HepG2 (cell line): ENCODE data around the gene TRNP1. TPM values are rescaled to one million over a fixed set of nuclear protein-coding genes. Genes with fewer than 3 reads are reported as not detected.

ENCODE experiments used
- ATAC-seq: fragments of 200-7000 bp; cut with Tn5 transposase; 3 replicates; pipeline ENCODE4 v1.9.1; 2020; ENCODE audit warnings: mild to moderate bottlenecking, moderate library complexity
- BruUV-seq: library from RNA; stranded (reverse); fragments of 400-500 nt; replicated peaks from 2 replicates; lab custom pipeline; 2021; lab: Mats Ljungman, UMichigan
- CTCF ChIA-PET: fragments of 300-600 bp; formaldehyde crosslinking; extraction: SDS; loops from one replicate; lab custom pipeline; 2021; ENCODE audit warnings: low total read pairs, inconsistent platforms, low intra/inter-chr PET ratio; lab: Yijun Ruan, JAX
- POLR2A ChIA-PET: fragments of 350-600 bp; sonication (Branson Sonifier 250); formaldehyde crosslinking; loops from one replicate; lab custom pipeline; 2020; ENCODE audit warnings: antibody characterized with exemption, inconsistent platforms; lab: Yijun Ruan, JAX
- DNase-seq: peaks from one replicate; pipeline ENCODE4 v3.0.0-alpha.2; 2015; ENCODE audit warnings: low spot score
- FAIRE-seq: peaks from 3 replicates; lab custom pipeline; 2011; peaks lifted over from hg19 to GRCh38; lab: Jason Lieb, UNC
- H2AFZ ChIP-seq: one replicate; pipeline ENCODE4 v1.6.1; 2011; ENCODE audit warnings: low read length, inconsistent platforms
- H3K27ac ChIP-seq: fragments of 300-600 bp; 3 replicates; pipeline ENCODE4 v1.8.0; 2011; ENCODE audit warnings: mixed run types, mild to moderate bottlenecking, mixed read lengths, low read length, inconsistent platforms; ENCODE audit not compliant: insufficient read depth; ENCODE audit errors: extremely low read length
- H3K27me3 ChIP-seq, 2 experiments: fragments of 200-600 bp in 1 of 2; 2 replicates in 1 of 2; 3 replicates in 1 of 2; pipeline versions ENCODE4 v1.6.0 to v1.8.0; 2011; ENCODE audit warnings: low read length in 2 of 2, mild to moderate bottlenecking in 2 of 2, moderate library complexity in 2 of 2, inconsistent platforms in 1 of 2; ENCODE audit not compliant: insufficient read depth in 2 of 2, control insufficient read depth in 1 of 2
- H3K36me3 ChIP-seq, 2 experiments: fragments of 200-600 bp in 1 of 2; replicated peaks in 1 of 2; 2 replicates in 1 of 2; 3 replicates in 1 of 2; pipeline versions ENCODE4 v1.5.1 to v1.8.0; 2011; ENCODE audit warnings: low read length in 2 of 2, inconsistent platforms in 1 of 2; ENCODE audit not compliant: insufficient read depth in 2 of 2, control insufficient read depth in 1 of 2
- H3K4me1 ChIP-seq: 2 replicates; pipeline ENCODE4 v1.5.1; 2012; ENCODE audit warnings: low read length, inconsistent platforms; ENCODE audit not compliant: insufficient read depth
- H3K4me2 ChIP-seq: 2 replicates; pipeline ENCODE4 v1.6.0; 2011; ENCODE audit warnings: low read depth, low read length, inconsistent platforms
- H3K4me3 ChIP-seq, 3 experiments: fragments of 200-600 bp in 1 of 3; sonication (generic), shearing (Covaris generic) in 1 of 3; replicated peaks in 1 of 3; 2 replicates each; pipeline ENCODE4 v1.5.1; 2011 to 2016; ENCODE audit warnings: low read length in 3 of 3, inconsistent platforms in 2 of 3, low read depth in 2 of 3, mild to moderate bottlenecking in 2 of 3, control low read depth in 1 of 3, mixed read lengths in 1 of 3; ENCODE audit not compliant: insufficient read depth in 1 of 3
- H3K79me2 ChIP-seq: one replicate; pipeline ENCODE4 v1.6.1; 2011; ENCODE audit warnings: low read length, inconsistent platforms; ENCODE audit not compliant: insufficient read depth
- H3K9ac ChIP-seq: 2 replicates; pipeline ENCODE4 v1.6.0; 2011; ENCODE audit warnings: mild to moderate bottlenecking, low read depth, low read length, inconsistent platforms; ENCODE audit not compliant: insufficient read depth
- H3K9me3 ChIP-seq: 2 replicates; pipeline ENCODE4 v1.5.1; 2012; ENCODE audit warnings: mild to moderate bottlenecking, low read length
- H4K20me1 ChIP-seq: 2 replicates; pipeline ENCODE4 v1.6.0; 2011; ENCODE audit warnings: inconsistent platforms, mild to moderate bottlenecking, low read length, moderate library complexity; ENCODE audit not compliant: insufficient read depth
- AGO2 ChIP-seq: fragments of 200-400 bp; formaldehyde crosslinking; optimal IDR thresholded peaks from 2 replicates; pipeline ENCODE3; 2017; ENCODE audit warnings: mild to moderate bottlenecking, low read depth, low read length, moderate library complexity
- CCDC6 ChIP-seq: sonication (generic); formaldehyde crosslinking; IDR thresholded peaks from 2 replicates; pipeline ENCODE4 v1.8.1; 2022; ENCODE audit warnings: mild to moderate bottlenecking, missing genetic modification reagents, moderate library complexity
- CHD4 ChIP-seq: fragments of 200-600 bp; sonication (generic); IDR thresholded peaks from 2 replicates; pipeline ENCODE4 v1.7.0; 2017; ENCODE audit warnings: mild to moderate bottlenecking, low read length, borderline replicate concordance
- FOXK1 ChIP-seq: sonication (generic); formaldehyde crosslinking; IDR thresholded peaks from 2 replicates; pipeline ENCODE4 v1.4.0; 2020; ENCODE audit warnings: low read depth, missing genetic modification reagents, borderline replicate concordance
- KAT2B ChIP-seq: fragments of 150-350 bp; IDR thresholded peaks from 2 replicates; pipeline ENCODE4 v1.6.1; 2014; ENCODE audit warnings: low read depth, low read length, borderline replicate concordance
- SIX1 ChIP-seq: sonication (generic); formaldehyde crosslinking; IDR thresholded peaks from 2 replicates; pipeline ENCODE4 v1.4.0; 2020; ENCODE audit warnings: missing genetic modification reagents, borderline replicate concordance
- TAF15 ChIP-seq: fragments of 200-400 bp; formaldehyde crosslinking; IDR thresholded peaks from one replicate; pipeline ENCODE4 v1.6.1; 2018; ENCODE audit warnings: mild to moderate bottlenecking, low read depth, low read length; ENCODE audit not compliant: poor library complexity, severe bottlenecking
- ZNF317 ChIP-seq: sonication (generic); formaldehyde crosslinking; IDR thresholded peaks from 2 replicates; pipeline ENCODE4 v1.5.0; 2020; ENCODE audit warnings: mild to moderate bottlenecking, missing genetic modification reagents
- ZNF510 ChIP-seq: sonication (generic); formaldehyde crosslinking; IDR thresholded peaks from 2 replicates; pipeline ENCODE4 v1.4.0; 2020; ENCODE audit warnings: low read depth, mild to moderate bottlenecking, missing genetic modification reagents
- ZNF550 ChIP-seq: sonication (generic); formaldehyde crosslinking; IDR thresholded peaks from 2 replicates; pipeline ENCODE4 v1.4.0; 2020; ENCODE audit warnings: mild to moderate bottlenecking, missing genetic modification reagents, borderline replicate concordance
- ZNF562 ChIP-seq: sonication (generic); formaldehyde crosslinking; IDR thresholded peaks from 2 replicates; pipeline ENCODE4 v1.8.0; 2022; ENCODE audit warnings: missing genetic modification reagents, borderline replicate concordance
- ZNF780A ChIP-seq: sonication (generic); formaldehyde crosslinking; IDR thresholded peaks from 2 replicates; pipeline ENCODE4 v1.8.0; 2022; ENCODE audit warnings: mild to moderate bottlenecking, missing genetic modification reagents, moderate library complexity
- WGBS: methylation state at CpG from one replicate; pipeline ENCODE4 v1.1.6; 2017; ENCODE audit warnings: low lambda C conversion rate; 5-methylcytosine and 5-hydroxymethylcytosine counted together
- in situ Hi-C: cut with HindIII; loops from 2 replicates; pipeline ENCODE4 v1.10.0; 2017; ENCODE audit warnings: low pct_unique_long_range_greater_than_20kb; ENCODE audit not compliant: extremely low pct_ligation_motif_present
- intact Hi-C: fragments of 100-400 bp; cut with micrococcal nuclease; formaldehyde crosslinking; loops from one replicate; pipeline ENCODE4 v1.10.0; 2022; ENCODE audit not compliant: unreplicated experiment
- polyA plus RNA-seq, 8 experiments: library from polyadenylated mRNA; depleted of rRNA in 3 of 8; stranded (reverse) in 7 of 8; unstranded in 1 of 8; fragments of >200 nt; fragmentation: Illumina TruSeq in 4 of 8; extraction: Trizol in 4 of 8; gene quantifications; 2 replicates each; pipeline versions ENCODE4 v1.2.1 to v1.2.3, GENCODE V29; 2011 to 2016; ENCODE audit warnings: low read depth in 4 of 8, missing spikeins in 1 of 8, mixed read lengths in 1 of 8; ENCODE audit not compliant: insufficient read depth in 1 of 8
- total RNA-seq, 5 experiments: library from RNA; depleted of rRNA; stranded (reverse); fragments of >200 nt; fragmentation: Illumina TruSeq; extraction: Trizol; gene quantifications; 2 replicates each; pipeline ENCODE4 v1.2.3, GENCODE V29; 2016; ENCODE audit warnings: low read depth in 1 of 5
- TF ChIP-seq, protein P1 (sequence below): sonication (generic); formaldehyde crosslinking; IDR thresholded peaks from 2 replicates; pipeline ENCODE4 v1.4.0; 2020; ENCODE audit warnings: missing genetic modification reagents
- TF ChIP-seq, protein P2 (sequence below): sonication (generic); formaldehyde crosslinking; IDR thresholded peaks from 2 replicates; pipeline ENCODE4 v1.4.0; 2020; ENCODE audit warnings: missing genetic modification reagents; ENCODE audit errors: not compliant biosample characterization
- TF ChIP-seq, protein P3 (sequence below): IDR thresholded peaks from 2 replicates; pipeline ENCODE4 v1.6.1; 2018; ENCODE audit warnings: missing genetic modification reagents
- TF ChIP-seq, protein P4 (sequence below): IDR thresholded peaks from 2 replicates; pipeline ENCODE4 v1.6.1; 2012; ENCODE audit warnings: inconsistent platforms
- TF ChIP-seq, protein P5 (sequence below): sonication (generic); formaldehyde crosslinking; IDR thresholded peaks from 2 replicates; pipeline ENCODE4 v1.4.0; 2020; ENCODE audit warnings: missing genetic modification reagents, mild to moderate bottlenecking, borderline replicate concordance

The TRNP1 gene
- total and polyA plus RNA-seq, 2 of the 13 experiments (the other 11 are each of a cell fraction or from before 2014, with no cell fraction given), result 42.0 to 158 TPM

DNA sequence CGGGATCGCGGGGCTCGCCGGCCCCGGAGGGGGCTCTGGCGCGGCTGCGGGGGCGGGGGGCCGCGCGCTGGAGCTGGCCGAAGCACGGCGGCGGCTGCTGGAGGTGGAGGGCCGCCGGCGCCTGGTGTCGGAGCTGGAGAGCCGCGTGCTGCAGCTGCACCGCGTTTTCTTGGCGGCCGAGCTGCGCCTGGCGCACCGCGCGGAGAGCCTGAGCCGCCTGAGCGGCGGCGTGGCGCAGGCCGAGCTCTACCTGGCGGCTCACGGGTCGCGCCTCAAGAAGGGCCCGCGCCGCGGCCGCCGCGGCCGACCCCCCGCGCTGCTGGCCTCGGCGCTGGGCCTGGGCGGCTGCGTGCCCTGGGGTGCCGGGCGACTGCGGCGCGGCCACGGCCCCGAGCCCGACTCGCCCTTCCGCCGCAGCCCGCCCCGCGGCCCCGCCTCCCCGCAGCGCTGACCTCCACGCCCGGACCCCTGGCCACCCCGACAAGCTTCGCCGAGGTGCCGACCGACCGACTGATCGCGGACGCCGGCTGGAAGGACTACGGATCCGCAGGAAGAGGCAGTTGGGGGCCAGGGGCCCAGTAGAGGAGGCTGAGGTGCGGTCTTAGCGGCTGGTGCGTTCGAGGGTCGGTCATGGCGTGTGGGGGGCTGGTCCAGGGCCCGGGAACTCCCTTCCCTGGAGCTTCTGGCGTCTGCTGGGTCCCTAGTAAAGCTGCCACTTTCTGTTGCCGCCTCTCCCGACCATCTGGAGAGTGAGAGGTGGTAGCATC lies 711 bp downstream of the TRNP1 start:
- peak overlapping the region; percentile 95 for H3K9ac ChIP-seq
- H2AFZ ChIP-seq, result no peak overlapping the region
- intact Hi-C loops, result no loop called here
- peaks cover 34% of the 10 kb centered on the region for H3K79me2 ChIP-seq
- 0 out of 5 replicates have a peak, but pooled peaks cover 1 to 3% of the 10 kb centered on the region in 2 experiments for H3K36me3 ChIP-seq
- H4K20me1 ChIP-seq, result peaks cover 49% of the 10 kb centered on the region
- peaks cover 79% of the 10 kb centered on the region for H3K4me1 ChIP-seq
- no peaks in the 10 kb centered on the region for H3K9me3 ChIP-seq
- H3K4me3 ChIP-seq, result peak overlapping the region; percentile 92 to 97 (median 96)
- ChIA-PET POLR2A (interaction anchor here (0.7 to 12.9 kb wide), 23 partner anchors 8 to 534 kb away, joined by 3 to 253 read pairs (median 8); partner anchors contain the start of genes GPATCH3, GPN2, KDF1 and NR0B2), CTCF (no interaction called here)
- H3K27ac ChIP-seq, result peak overlapping the region; percentile 74
- DNase-seq, result no peak
- WGBS, result 0% methylated on average over 17 of the region's 97 CpGs
- BruUV-seq, result no TSS peak
- no peak for ATAC-seq
- no peak for FAIRE-seq
- in situ Hi-C loops, result loop anchor here (5.0 kb wide), 1 partner anchor 82 kb away; the partner anchor contains the start of gene NR0B2
- no peaks in the 10 kb centered on the region; a peak in 1 of 5 replicates for H3K27me3 ChIP-seq
- peak overlapping the region; percentile 99 for H3K4me2 ChIP-seq
- TF ChIP-seq, protein P1, sequence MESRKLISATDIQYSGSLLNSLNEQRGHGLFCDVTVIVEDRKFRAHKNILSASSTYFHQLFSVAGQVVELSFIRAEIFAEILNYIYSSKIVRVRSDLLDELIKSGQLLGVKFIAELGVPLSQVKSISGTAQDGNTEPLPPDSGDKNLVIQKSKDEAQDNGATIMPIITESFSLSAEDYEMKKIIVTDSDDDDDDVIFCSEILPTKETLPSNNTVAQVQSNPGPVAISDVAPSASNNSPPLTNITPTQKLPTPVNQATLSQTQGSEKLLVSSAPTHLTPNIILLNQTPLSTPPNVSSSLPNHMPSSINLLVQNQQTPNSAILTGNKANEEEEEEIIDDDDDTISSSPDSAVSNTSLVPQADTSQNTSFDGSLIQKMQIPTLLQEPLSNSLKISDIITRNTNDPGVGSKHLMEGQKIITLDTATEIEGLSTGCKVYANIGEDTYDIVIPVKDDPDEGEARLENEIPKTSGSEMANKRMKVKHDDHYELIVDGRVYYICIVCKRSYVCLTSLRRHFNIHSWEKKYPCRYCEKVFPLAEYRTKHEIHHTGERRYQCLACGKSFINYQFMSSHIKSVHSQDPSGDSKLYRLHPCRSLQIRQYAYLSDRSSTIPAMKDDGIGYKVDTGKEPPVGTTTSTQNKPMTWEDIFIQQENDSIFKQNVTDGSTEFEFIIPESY (CRISPR knock-in tag), result no peak
- TF ChIP-seq TAF15 (peak; percentile 41), ZNF317 (no peak), ZNF780A (CRISPR knock-in tag) (no peak), AGO2 (peak; percentile 94), CHD4 (no peak), ZNF510 (CRISPR knock-in tag) (no peak), CCDC6 (CRISPR knock-in tag) (no peak), FOXK1 (CRISPR knock-in tag) (no peak), KAT2B (no peak), ZNF550 (no peak), SIX1 (CRISPR knock-in tag) (no peak), ZNF562 (CRISPR knock-in tag) (no peak)
- TF ChIP-seq, protein P2, sequence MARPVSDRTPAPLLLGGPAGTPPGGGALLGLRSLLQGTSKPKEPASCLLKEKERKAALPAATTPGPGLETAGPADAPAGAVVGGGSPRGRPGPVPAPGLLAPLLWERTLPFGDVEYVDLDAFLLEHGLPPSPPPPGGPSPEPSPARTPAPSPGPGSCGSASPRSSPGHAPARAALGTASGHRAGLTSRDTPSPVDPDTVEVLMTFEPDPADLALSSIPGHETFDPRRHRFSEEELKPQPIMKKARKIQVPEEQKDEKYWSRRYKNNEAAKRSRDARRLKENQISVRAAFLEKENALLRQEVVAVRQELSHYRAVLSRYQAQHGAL (CRISPR knock-in tag), result no peak
- TF ChIP-seq, protein P3, sequence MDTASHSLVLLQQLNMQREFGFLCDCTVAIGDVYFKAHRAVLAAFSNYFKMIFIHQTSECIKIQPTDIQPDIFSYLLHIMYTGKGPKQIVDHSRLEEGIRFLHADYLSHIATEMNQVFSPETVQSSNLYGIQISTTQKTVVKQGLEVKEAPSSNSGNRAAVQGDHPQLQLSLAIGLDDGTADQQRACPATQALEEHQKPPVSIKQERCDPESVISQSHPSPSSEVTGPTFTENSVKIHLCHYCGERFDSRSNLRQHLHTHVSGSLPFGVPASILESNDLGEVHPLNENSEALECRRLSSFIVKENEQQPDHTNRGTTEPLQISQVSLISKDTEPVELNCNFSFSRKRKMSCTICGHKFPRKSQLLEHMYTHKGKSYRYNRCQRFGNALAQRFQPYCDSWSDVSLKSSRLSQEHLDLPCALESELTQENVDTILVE (CRISPR knock-in tag), result no peak
- TF ChIP-seq, protein P4, sequence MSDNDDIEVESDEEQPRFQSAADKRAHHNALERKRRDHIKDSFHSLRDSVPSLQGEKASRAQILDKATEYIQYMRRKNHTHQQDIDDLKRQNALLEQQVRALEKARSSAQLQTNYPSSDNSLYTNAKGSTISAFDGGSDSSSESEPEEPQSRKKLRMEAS, result 0 out of 2 replicates have a peak, but pooled peaks have one; percentile 3
- TF ChIP-seq, protein P5, sequence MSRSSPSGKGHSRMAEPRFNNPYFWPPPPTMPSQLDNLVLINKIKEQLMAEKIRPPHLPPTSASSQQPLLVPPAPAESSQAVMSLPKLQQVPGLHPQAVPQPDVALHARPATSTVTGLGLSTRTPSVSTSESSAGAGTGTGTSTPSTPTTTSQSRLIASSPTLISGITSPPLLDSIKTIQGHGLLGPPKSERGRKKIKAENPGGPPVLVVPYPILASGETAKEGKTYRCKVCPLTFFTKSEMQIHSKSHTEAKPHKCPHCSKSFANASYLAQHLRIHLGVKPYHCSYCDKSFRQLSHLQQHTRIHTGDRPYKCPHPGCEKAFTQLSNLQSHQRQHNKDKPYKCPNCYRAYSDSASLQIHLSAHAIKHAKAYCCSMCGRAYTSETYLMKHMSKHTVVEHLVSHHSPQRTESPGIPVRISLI (CRISPR knock-in tag), result no peak
